NCI-H1105 (cell line): Measurements from ENCODE around the gene RPS21.
"Not testable (repeated sequence)": the region's sequence is repeated elsewhere in the genome, so short reads cannot be mapped to it uniquely, and the experiment has no call there.

ENCODE experiments used
- DNase-seq: peaks from one replicate; lab custom pipeline; 2025; lab: John Stamatoyannopoulos, UW

Gene RPS21

DNA sequence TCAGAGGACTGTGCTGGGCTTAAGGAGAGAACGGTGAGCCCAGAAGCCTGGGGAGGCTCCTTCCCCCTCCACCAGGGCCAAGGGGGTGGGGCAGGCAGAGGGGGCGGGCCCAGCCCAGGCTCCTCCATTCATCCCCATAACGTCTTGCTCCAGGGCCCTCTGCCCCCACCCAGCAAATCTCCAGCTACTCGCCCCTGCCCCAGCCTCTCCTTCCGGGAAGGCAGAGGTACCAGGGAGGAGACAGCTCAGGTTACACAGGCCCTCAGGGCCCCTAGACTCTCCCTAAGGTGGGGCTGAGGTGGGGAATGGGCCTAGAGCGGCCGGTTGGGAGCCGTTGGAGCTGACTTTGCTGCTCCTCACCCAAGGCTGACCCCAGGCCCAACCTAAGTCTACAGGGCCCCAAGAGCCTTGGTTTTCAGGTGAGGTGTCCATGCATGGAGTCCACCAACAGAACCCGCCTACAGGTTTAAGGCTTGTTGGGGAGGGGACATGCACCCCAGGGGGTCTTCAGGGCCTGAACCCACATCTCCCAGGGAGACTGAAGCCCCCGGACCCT, 21.0 kb upstream of the RPS21 start:
- no peak for DNase-seq

DNA sequence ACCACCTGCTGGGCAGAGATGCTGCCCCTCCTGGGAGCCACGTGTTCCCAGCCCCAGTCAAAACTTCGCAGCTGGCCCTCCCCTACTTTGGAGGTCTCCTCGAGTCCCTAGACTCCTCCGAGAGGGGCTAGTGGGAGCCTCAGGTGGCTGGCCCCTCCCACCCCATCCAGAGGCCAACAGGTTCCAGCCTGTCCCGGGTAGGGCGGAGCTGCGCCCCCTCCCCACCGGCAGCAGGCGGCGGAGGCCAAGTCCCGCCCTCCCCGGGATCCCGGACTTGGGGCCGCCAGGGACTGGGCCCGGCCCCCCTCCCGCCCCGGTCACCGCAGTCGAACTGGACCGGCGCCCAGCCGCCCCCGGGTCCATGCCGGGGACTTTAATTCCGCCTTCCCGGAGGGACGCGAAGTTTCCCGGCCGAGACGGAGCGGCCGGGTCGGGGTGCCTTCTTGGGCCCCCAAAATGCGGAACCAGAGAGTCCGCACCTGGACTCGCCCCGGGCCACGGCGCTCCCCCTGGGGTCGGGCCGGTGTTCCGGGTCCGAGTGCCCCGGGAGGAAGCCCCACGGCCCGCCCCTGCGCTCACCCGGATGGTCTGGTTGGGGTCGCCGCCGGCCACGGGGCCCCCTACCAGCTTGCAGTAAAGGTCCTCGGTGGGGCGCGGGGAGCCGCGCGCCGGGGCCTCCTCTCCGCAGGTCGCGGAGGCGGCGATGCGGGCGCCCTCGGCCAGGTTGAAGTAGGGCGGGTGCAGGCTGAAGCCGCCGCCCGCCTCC, 20.4 kb upstream of the RPS21 start:
- peak; percentile 56 for DNase-seq

DNA sequence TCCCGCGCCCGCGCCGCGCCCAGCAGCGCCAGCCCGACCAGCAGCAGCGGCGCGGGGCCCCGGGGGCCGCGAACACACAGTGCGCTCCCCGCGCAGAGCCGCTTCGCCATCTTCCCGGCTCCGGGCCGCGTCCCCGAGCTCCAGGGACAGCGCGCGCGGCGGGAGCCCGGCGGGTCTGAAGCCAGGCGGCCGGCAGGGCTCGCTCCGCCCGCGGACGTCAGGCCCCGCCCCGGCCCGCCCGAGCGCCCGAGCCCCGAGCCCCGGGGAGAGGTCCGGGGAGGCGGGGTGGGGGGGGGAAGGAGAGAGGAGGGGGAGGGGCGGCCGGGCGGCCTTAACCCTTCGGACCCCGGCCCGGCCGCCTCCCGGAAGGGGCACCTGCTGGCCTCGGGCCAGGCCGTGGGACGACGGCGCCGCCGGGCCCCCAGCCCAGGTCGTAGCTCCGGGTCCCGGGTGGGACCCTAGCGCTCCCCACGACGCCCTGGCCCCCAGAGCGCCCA, 19.7 kb upstream of the RPS21 start, which contains the start of gene LAMA5:
TSS of gene LAMA5 (minus strand) at position 177 of the 497 bp plus-strand sequence. CDS start at position 110, 67 bp downstream.
- peak; percentile 30 for DNase-seq

DNA sequence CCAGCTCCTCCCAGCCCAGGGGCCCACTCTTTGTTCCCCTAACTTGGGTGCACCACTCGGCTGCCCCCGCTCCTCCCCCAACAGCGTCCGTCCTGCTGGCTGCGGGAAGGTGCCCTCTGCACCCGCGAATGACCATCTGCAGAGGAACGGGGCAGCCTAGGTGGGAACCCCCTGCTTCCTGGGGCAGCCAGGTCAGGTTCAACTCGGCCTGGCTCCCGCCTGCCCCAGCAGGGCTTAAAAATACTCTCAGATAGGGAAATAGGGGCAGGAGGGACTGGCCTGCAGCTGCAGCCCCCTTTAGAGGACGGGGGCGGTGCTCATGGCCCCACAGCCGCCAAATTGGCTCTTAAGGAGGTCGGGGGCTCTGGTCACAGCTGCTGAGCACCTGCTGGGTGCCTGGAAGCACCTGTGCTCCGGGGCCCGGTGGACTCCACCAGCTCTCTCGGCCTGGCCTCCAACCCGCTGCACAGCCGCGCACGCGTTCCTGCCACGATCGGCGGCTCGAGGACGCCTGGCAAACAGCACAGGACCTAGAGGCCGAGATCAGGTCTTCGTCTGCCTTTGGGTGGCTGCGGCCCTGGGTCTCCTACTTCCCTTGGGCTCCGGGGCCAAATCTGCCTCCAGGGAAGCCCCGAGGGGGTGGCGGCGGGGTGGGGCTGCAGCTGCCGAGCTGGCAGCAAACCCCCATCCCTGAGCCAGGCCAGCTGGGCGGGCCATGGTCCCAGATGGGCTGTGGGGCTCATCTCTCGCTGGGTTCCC, 19.1 kb upstream of the RPS21 start:
- DNase-seq, result peak; percentile 60

DNA sequence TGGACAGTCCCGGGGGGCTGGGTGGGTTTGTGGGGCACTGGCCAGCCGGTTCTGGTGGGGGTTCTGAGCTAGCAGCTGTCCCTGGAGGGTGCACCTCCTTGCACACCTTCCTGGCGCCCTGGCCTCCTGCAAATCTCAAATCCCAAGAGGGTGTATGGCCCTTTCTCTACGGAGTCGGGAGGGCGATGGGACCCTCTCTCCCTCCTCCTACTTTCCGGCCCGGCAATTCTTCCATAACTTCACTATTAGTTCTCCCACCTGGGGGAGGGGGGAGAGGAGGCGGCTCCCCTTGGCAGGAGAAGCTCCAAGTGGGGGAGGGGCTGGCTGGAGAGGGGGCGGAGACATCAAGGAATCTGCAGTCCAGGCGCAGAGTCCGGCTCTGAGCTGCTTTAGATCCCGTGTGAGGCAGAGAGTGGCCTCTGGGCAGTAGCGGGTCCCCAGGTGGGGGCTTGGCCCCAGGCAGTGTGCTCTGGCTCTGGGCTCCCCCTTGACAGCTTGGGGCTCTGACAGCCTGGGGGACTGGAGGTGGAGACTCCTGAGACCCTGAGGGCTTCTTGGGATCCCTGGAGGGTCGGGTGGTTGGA, 18.4 kb upstream of the RPS21 start:
- no peak for DNase-seq

DNA sequence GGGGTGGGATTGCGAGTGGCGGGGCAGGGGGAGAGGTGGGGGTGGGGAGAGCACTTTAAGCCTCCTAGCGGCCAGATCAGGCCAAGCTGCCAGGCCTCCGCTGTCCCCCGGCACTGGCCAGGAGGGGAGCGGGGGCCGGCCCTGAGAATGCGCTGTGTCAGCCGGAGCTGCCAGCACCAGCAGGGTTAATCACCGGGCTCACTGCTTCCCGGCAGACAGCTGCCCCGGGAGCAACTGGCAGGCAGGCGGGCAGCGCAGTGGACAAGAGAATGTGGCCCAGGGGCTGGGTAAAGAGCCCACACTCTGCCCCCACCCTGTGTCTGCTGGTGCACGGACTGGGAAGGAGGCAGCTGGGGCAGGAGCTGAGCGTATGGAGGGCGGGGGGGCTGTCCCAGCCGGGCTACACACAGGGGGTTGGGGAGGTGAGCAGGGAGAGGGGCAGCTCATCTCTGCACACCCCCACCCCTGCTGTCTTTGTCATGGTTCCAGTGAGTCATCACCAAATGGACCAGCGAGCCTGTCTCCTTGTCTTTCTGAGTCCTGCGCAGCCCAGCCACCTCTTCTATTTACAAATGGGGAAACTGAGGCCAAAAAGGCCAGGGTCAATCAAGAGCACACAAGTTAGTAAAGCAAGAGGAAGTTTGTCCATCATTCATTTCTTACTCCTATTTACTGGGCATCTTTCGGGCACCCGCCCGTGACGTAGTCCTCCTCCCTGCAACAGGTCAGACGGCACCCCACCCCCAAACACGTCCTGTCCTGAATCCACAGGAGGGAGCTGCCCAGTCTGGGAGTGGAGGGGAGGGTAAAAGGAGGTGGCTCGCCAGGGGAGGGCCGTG, 17.7 kb upstream of the RPS21 start:
- no peak for DNase-seq

DNA sequence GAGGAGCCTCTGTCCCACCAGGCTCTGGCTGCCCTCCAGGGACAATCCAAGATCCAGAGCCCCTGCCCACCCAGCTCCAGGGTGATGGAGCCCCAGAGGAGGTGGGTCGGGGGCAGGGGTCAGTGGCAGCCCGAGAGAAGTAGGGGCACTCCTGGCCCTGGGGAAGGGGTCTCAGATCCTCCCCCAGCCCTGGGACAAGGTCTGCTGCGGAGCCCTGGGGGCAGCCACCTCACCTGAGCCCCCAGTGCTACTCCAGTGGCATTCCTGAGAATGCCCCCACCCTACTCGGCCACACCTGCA, 17.1 kb upstream of the RPS21 start:
- no peak for DNase-seq

DNA sequence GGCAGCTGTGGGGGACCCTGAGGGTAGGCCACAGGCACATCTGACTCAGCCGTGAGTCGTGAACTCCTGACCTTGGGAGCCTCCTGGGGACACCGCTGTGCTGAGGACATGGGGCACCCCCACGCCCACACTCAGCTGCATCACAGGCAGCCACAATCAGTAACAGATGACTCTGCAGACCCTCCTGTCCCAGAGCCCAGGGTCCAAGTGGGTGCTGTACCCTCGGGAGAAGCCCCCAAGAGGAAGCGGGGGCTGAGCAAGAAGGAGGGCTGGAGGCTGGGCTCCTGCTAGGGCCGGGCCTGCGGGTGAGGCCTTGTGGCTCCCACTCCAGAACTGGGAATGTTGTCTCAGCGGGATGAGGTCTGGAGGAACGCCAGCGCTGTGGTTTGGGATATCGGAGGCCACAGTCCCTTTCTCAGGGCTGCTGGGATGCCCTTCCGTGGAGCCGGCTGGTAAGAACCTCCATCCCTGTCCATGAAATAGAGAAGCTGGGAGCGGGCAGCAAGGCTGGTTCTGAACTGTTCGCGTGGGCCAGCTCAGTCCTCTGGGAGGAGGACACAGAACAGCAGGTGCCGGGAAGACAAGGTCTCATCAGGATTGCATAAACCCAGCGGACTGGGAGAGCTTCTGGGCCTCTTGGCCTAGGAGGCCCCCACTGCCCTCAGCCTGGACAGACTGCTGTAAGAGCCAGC, 16.6 kb upstream of the RPS21 start:
- DNase-seq, result no peak

DNA sequence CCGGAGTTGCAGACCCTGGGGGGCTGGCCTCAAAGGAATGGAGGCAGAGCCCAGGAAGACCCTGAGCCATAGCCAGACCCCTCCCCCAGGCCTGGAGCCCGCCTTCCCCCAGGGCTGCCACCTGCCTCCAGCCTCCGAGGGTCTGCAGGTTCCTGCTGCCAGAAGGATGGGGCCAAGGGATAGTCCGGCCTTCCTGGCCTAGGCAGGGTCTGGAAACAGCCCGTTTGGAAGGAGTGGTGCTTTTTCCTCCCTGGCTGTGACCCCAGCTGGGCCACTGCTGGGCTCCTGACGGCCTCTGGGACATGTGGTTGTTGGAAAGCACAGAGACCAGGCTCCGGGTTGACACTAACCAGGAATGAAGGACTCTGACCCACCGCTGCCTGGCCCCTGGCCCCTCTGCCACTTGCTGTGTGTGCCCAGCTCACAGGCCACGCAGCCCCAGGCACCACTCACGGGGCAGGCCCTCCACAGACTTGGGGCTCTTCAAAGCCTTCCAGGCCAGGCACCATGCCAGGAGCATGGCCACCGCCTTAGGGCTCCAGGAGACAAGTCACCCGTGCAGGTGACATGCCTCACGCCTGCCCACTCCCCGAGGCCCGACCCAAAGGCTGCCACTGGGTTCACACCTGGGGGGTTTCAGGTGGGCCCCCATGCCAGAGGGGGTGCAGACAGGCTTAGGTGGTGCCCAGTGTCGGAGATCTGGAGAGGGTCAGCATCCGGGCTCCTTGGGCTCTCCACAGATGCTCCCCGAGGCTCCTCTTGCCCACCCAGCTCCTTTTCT, 15.9 kb upstream of the RPS21 start:
- DNase-seq, result no peak

DNA sequence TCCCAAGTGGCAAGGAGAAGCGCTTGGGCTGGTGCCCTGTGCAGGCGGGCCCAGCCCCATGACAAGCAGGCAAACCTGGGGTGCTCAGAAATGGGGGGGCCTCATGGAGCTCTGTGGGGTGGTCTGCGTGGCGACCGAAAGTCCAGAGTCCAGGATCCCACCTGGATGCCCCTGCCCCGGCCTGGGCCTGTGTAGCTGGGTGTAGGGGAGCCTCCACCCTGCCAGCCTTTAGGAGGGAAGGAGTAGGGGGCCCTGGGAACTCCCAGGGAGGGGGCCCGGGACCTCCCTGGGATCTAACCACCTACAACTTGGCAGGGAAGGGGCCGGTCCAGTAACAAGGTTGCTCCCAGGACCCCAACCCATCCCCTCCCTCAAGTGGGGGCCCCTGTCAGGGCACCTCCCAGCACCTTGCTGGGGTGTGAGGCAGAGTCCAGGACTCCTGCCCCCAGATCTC, 15.3 kb upstream of the RPS21 start:
- no peak for DNase-seq

DNA sequence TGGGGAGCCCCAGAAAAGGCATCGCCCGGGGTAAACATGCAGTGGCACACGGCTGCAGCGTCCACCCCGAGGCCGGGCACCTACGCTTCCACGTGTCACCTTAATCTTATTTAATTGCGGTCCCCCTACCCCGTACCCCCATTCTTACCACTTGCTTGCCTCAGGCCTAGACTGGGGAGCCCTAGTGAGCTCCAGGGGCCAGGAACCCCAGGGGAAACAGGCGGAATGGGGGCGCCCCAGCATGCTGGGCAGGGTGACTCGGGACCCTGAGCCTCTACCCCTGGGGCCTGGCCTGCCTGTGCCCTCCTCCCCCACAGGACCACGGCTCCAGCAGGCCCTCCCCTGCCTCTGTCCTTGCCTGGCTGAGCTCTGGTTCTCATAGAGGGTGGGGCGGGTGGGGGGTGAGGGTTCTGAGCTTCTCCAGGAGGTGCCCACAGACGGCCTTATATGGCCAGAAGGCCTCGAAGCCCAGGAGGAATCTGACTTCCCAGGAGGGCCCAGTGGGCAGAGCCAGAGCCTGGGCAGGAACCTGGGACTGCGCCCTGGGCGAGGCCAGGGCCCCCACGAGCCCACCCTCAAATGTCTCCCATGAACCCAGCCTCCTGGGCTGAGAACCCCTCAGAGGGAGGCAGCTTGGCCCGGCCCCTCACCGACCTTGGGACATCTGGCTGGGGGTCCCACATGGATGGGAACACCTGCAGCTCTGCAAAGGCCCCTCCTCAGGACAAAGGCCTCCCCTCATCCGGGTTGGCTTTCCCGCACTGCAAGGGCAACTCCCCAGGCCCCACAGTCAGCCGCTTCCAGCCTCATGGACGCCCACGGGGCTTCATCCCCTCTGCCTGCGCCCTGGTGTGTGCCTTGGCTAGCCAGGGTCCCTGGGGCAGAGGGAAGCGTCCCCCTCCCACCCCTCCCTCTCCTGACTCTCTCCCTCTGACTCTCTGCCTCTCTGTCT, 14.6 kb upstream of the RPS21 start:
- DNase-seq, result no peak

DNA sequence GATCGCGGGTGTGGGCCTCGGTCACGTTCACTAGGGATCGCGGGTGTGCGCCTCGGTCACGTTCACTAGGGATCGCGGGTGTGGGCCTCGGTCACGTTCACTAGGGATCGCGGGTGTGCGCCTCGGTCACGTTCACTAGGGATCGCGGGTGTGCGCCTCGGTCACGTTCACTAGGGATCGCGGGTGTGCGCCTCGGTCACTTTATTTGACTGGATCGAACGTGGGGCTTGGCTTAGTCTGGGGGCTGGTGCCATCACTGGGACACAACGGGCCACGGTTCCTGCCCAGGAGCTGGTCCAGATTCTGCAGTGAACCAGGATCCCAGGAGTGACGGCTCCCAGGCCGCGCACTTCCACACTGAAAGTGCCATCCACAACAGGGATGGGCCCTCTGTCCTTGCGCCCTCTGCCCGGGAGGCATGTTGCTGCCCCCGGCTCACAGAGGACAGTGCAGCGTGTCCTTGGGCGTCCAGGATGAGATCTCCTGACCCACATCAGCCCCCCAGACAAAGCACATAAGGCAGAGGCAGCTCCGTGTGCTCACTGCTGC, 13.2 kb upstream of the RPS21 start:
- not testable (repeated sequence) for DNase-seq

DNA sequence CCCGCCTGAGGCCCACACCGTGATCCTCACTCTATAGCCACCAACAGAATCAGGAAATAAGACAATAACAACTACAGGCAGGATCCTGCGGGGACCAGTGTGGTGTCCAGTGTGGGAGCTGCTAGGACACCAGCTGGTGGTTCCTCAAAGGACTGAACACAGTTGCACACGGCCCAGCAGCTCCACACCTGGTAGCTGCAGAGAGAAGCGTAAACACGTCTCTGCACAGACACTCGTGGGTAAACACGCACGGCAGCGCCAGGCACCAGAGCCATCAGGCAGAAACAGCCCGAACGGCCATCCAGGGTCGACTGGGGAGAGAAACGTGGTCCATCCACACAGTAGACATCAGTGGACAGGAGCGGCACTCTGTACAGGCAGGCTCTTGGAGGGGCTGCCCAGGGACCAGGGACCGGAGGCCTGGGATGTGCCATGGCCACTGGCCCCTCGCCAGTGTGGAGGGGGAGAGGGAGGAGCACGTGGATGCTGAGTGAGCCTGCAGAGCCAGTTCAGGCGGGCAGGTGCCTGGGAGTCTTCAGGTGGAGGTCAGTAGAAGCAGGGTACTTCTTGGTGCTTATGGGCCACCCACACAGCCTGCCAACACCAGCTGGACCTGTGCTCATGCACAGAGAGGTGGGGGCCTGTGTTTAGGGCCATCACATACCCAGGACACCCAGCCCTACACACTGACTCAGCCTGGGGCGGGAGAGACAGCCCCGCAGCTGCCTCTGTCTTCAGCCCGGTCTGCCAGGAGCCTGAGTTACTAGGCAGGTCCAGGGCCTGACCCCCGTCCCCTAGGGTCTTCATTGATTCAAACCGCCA, 12.4 kb upstream of the RPS21 start:
- no peak for DNase-seq

DNA sequence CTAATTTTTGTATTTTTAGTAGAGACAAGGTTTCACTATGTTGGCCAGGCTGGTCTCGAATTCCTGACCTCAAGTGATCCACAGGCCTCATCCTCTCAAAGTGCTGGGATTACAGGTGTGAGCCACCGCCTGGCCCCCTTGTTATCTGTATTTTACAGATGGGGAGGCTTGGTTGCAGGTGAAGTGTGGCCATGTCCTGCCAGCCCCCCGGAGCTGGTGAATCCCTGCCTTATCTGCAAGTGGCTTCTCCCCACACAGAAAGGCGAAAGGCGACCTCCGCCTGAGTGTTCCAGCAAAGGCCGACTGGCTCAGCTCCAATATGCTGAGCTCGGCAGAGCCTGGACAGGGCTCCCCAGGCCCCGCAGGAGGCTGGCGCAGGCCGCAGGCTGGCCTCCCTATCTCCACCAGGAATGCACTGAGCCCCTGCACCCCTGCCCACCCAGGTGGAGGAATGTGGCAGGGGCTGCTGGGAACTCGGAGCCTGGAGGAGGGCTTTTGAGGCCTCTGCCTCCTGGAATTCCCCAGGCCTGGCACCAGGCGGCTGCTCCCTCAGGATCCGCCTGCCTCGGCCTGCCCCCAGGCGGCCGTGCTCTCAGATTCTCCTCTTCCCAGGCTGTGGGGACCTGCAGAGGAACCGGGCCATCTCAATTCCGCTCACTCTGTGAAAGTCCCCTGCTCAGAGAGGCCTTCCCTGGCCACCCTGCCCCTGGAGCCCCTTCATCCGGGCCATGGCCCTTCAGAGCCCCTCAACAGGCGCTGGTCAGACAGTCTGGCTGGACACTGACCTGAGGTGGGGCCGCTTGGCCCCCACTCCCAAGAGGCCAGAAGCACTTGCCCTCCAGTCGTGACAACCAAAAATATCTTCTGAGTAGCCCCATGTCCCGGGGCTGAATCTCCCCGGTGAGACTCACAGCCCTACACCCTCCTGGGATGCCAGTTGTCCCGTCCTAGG, 10.5 kb upstream of the RPS21 start:
- no peak for DNase-seq

DNA sequence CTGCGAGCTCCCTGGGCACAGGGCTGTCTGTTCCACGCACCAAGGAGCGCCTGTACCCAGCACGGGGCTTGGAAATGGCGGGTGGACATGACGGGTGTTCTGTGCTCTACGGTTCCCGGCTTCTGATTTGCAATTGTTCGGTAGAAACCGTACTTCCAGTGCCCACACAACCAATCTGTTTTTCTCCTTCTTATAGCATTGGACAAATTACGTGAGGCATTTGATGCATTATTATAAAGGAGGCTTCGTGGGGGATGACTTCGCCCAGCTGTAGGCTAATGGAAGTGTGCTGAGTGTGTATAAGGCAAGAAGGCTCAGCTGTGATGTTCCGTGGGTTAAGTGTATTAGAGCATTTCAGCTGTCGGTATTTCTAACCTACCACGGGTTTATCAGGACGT, 9.8 kb upstream of the RPS21 start:
- no peak for DNase-seq

DNA sequence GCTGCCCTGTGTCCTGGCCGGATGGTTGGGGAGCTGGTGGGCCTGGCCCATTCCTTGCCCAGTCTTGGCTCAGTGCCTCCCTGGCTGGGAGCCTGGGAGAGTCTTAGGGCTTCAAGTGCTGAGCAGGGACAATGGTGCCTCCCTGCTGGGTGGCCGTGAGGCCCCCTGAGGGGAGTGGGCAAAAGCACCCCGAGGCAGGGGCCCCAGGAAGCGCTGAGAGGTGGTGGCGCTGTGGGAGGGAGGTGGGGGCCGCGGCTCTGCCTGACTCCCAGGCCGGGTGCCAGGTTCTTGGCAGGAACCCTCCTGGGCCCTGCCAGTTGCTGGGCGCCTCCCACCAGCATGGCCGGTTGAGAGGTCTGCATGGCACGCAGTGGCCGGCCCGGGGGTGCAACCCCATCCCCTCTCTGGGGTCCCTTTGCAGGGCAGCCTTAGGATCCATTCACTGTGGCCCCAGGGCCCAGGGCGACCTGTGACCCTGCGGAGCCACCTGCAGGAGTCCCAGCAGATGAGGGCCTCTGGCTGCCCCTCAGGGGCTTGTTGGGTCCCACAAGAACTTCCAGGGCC, 9.2 kb upstream of the RPS21 start:
- DNase-seq, result no peak
